NCI-H2171 (cell line): ENCODE data around the gene INKA1.
"Not testable (repeated sequence)": the region's sequence is repeated elsewhere in the genome, so short reads cannot be mapped to it uniquely, and the experiment has no call there.

ENCODE experiments used
- DNase-seq: peaks from one replicate; lab custom pipeline; 2025; lab: John Stamatoyannopoulos, UW

INKA1 gene

GRCh38 chr3:49802719-49803464, at the start of gene INKA1:
Gene INKA1, plus strand, starts transcription at chr3:49803261. Its CDS starts 132 bp downstream, at chr3:49803393.
- DNase-seq: peak; percentile 71

GRCh38 chr3:49754536-49754935, 48.5 kb upstream of the INKA1 start:
- DNase-seq: no peak

GRCh38 chr3:49756036-49756435, 47.0 kb upstream of the INKA1 start:
- DNase-seq: no peak

GRCh38 chr3:49757197-49757596, 45.9 kb upstream of the INKA1 start:
- no peak for DNase-seq

GRCh38 chr3:49759226-49759625, 43.8 kb upstream of the INKA1 start:
- DNase-seq: no peak

GRCh38 chr3:49761661-49762060, 41.4 kb upstream of the INKA1 start:
- DNase-seq: no peak

- no peak for DNase-seq
Measured at GRCh38 chr3:49763981-49764380, 39.1 kb upstream of the INKA1 start.

- no peak for DNase-seq
Measured at GRCh38 chr3:49769286-49769915, 33.7 kb upstream of the INKA1 start.

- no peak for DNase-seq
Measured at GRCh38 chr3:49769926-49770325, 33.1 kb upstream of the INKA1 start.

- no peak for DNase-seq
Measured at GRCh38 chr3:49771340-49771938, 31.6 kb upstream of the INKA1 start.

- no peak for DNase-seq
Measured at GRCh38 chr3:49772703-49773102, 30.4 kb upstream of the INKA1 start.

GRCh38 chr3:49775538-49775937, 27.5 kb upstream of the INKA1 start:
- no peak for DNase-seq

GRCh38 chr3:49776101-49776500, 27.0 kb upstream of the INKA1 start:
- DNase-seq: not testable (repeated sequence)

GRCh38 chr3:49779358-49780079, 23.5 kb upstream of the INKA1 start:
- no peak for DNase-seq

- no peak for DNase-seq
Measured at GRCh38 chr3:49780080-49780974, 22.7 kb upstream of the INKA1 start.

- not testable (repeated sequence) for DNase-seq
Measured at GRCh38 chr3:49780975-49781365, 22.1 kb upstream of the INKA1 start.

GRCh38 chr3:49781415-49782199, 21.5 kb upstream of the INKA1 start:
- no peak for DNase-seq

GRCh38 chr3:49782277-49782676, 20.8 kb upstream of the INKA1 start:
- DNase-seq: not testable (repeated sequence)

- DNase-seq: no peak
Measured at GRCh38 chr3:49785565-49786356, 17.3 kb upstream of the INKA1 start.
